K562 (cell line): ENCODE results near the gene TMEM167B. TPM values are rescaled to one million over a fixed set of nuclear protein-coding genes. Genes with fewer than 3 reads are reported as not detected.
A peak's percentile ranks its signal among the peaks of the same experiment; 100 is the strongest.

Source experiments
- ARHGAP35 ChIP-seq: fragments of 450-650 bp; IDR thresholded peaks from 2 replicates; pipeline ENCODE4 v1.6.1; 2018; ENCODE audit not compliant: partially characterized antibody
- GTF2A2 ChIP-seq: IDR thresholded peaks from 2 replicates; pipeline ENCODE4 v1.6.1; 2016; ENCODE audit warnings: mild to moderate bottlenecking, missing genetic modification characterization, missing compliant biosample characterization
- GTF2B ChIP-seq: IDR thresholded peaks from 2 replicates; pipeline ENCODE4 v1.6.1; 2011; ENCODE audit not compliant: insufficient read length; ENCODE audit errors: extremely low read depth
- HDAC1 ChIP-seq, 2 experiments: fragments of 450-650 bp; IDR thresholded peaks; 2 replicates each; pipeline ENCODE4 v1.6.1; 2016 to 2017; ENCODE audit warnings: inconsistent platforms in 1 of 2, mild to moderate bottlenecking in 1 of 2, moderate library complexity in 1 of 2
- HMGN3 ChIP-seq: IDR thresholded peaks from 2 replicates; pipeline ENCODE4 v1.6.1; 2011; ENCODE audit warnings: borderline replicate concordance, low read depth, mild to moderate bottlenecking, mixed read lengths, low read length; ENCODE audit not compliant: insufficient read length; ENCODE audit errors: extremely low read depth
- IFI16 ChIP-seq: fragments of 250-450 bp; sonication (Bioruptor Pico); IDR thresholded peaks from 2 replicates; pipeline ENCODE4 v2.1.2; 2022; ENCODE audit warnings: mild to moderate bottlenecking, inconsistent platforms
- JUND ChIP-seq, 2 experiments: IDR thresholded peaks; 2 replicates in 1 of 2; 3 replicates in 1 of 2; pipeline ENCODE4 v1.6.1; 2011; ENCODE audit warnings: borderline replicate concordance in 2 of 2, low read depth in 2 of 2, low read length in 2 of 2, improper control_type of control experiment in 1 of 2, missing biosample characterization in 1 of 2, missing genetic modification characterization in 1 of 2, missing genetic modification reagents in 1 of 2
- KLF6 ChIP-seq: fragments of 250-450 bp; sonication (Bioruptor Pico); IDR thresholded peaks from 2 replicates; pipeline ENCODE4 v1.4.0; 2020; ENCODE audit warnings: mild to moderate bottlenecking, moderate library complexity, borderline replicate concordance
- LARP7 ChIP-seq: fragments of 450-650 bp; IDR thresholded peaks from 2 replicates; pipeline ENCODE4 v1.6.1; 2016
- MITF ChIP-seq: IDR thresholded peaks from 2 replicates; pipeline ENCODE4 v1.6.1; 2014; ENCODE audit warnings: antibody characterized with exemption
- MTA1 ChIP-seq: fragments of 450-650 bp; IDR thresholded peaks from 2 replicates; pipeline ENCODE4 v1.6.1; 2017; ENCODE audit warnings: borderline replicate concordance
- MTF1 ChIP-seq: fragments of 250-450 bp; sonication (Bioruptor Pico); IDR thresholded peaks from 2 replicates; pipeline ENCODE4 v1.9.0; 2021; ENCODE audit warnings: moderate library complexity, mild to moderate bottlenecking, inconsistent platforms, borderline replicate concordance
- MYNN ChIP-seq, 2 experiments: sonication (generic); formaldehyde crosslinking in 1 of 2; IDR thresholded peaks; 2 replicates each; pipeline versions ENCODE4 v1.5.0 to v1.6.1; 2016 to 2020; ENCODE audit warnings: antibody characterized with exemption in 1 of 2, missing genetic modification reagents in 1 of 2
- NCOA2 ChIP-seq, 2 experiments: fragments of 450-650 bp; IDR thresholded peaks; 2 replicates each; pipeline ENCODE4 v1.6.1; 2018; ENCODE audit warnings: mild to moderate bottlenecking in 2 of 2, moderate library complexity in 1 of 2; ENCODE audit not compliant: partially characterized antibody in 2 of 2
- PCBP2 ChIP-seq: fragments of 200-400 bp; formaldehyde crosslinking; IDR thresholded peaks from 2 replicates; pipeline ENCODE4 v1.6.1; 2018; ENCODE audit warnings: low read length, low read depth, mild to moderate bottlenecking, moderate library complexity; ENCODE audit not compliant: poor library complexity, severe bottlenecking
- RCOR1 ChIP-seq, 2 experiments: IDR thresholded peaks; 2 replicates each; pipeline ENCODE4 v1.6.1; 2012; ENCODE audit warnings: low read depth in 2 of 2, low read length in 2 of 2, borderline replicate concordance in 1 of 2, improper control_type of control experiment in 1 of 2
- SMARCE1 ChIP-seq: fragments of 450-650 bp; IDR thresholded peaks from 2 replicates; pipeline ENCODE4 v1.7.1; 2016; ENCODE audit warnings: mild to moderate bottlenecking
- THAP7 ChIP-seq: fragments of 250-450 bp; sonication (Bioruptor Pico); IDR thresholded peaks from 2 replicates; pipeline ENCODE4 v1.5.0; 2021
- ZFPM2 ChIP-seq: fragments of 250-450 bp; sonication (Bioruptor Pico); IDR thresholded peaks from 2 replicates; pipeline ENCODE4 v1.5.1; 2022; ENCODE audit warnings: mild to moderate bottlenecking
- ZNF124 ChIP-seq: sonication (generic); formaldehyde crosslinking; IDR thresholded peaks from 2 replicates; pipeline ENCODE4 v1.8.1; 2022; ENCODE audit warnings: missing genetic modification reagents
- ZNF511 ChIP-seq: sonication (generic); formaldehyde crosslinking; IDR thresholded peaks from 2 replicates; pipeline ENCODE4 v1.8.0; 2022; ENCODE audit warnings: mild to moderate bottlenecking, missing genetic modification reagents
- ZNF561 ChIP-seq: fragments of 450-650 bp; formaldehyde crosslinking; conservative IDR thresholded peaks from 2 replicates; pipeline ENCODE4 v1.4.0; 2020; ENCODE audit warnings: mild to moderate bottlenecking, moderate library complexity
- ZNF644 ChIP-seq: fragments of 200-800 bp; sonication (Bioruptor generic); IDR thresholded peaks from 2 replicates; pipeline ENCODE4 v1.6.1; 2016; ENCODE audit warnings: low read depth, missing genetic modification characterization, missing compliant biosample characterization
- ZSCAN32 ChIP-seq: fragments of 450-650 bp; formaldehyde crosslinking; IDR thresholded peaks from 2 replicates; pipeline ENCODE4 v1.4.0; 2020; ENCODE audit warnings: mild to moderate bottlenecking, moderate library complexity
- polyA plus RNA-seq, 8 experiments: library from polyadenylated mRNA; depleted of rRNA in 4 of 8; stranded (reverse) in 5 of 8; unstranded in 3 of 8; fragments of >200 nt; fragmentation: Nextera tagmentation in 2 of 8; fragmentation: Illumina TruSeq in 1 of 8; extraction: Ambion mirVana in 2 of 8; extraction: Trizol in 1 of 8; gene quantifications; 2 replicates each; pipeline versions ENCODE4 v1.2.1 to v1.2.3, GENCODE V29; 2011 to 2014; ENCODE audit warnings: inconsistent platforms in 1 of 8, missing spikeins in 1 of 8
- total RNA-seq, 7 experiments: library from RNA; depleted of rRNA in 6 of 7; stranded (reverse); fragments of >200 nt in 6 of 7; fragmentation: Illumina TruSeq in 2 of 7; extraction: Trizol in 2 of 7; gene quantifications; 2 replicates each; pipeline versions ENCODE4 v1.2.1 to v1.2.3, GENCODE V29; 2011 to 2021; ENCODE audit warnings: low replicate concordance in 1 of 7

TMEM167B gene
- total and polyA plus RNA-seq, 9 of the 15 experiments (the other 6 are each of a cell fraction or from before 2014, with no cell fraction given), result 17.2 to 36.4 (median 32.2) TPM

GRCh38 chr1:109090196-109091077 is at the start of gene TMEM167B (continued):
- TF ChIP-seq MITF (no peak), ZNF561 (CRISPR knock-in tag) (no peak; the same call in 1 of the 2 replicates), RCOR1 (IDR thresholded peaks at IDR 0.05; ENCODE audit: borderline replicate concordance in 1 of 2, low read depth in 2 of 2, low read length in 2 of 2) (peak; percentile 32 to 81; a peak in 2 of 4 replicates), GTF2A2 (tag) (no peak; the same call in none of the 2 replicates), MYNN (IDR thresholded peaks at IDR 0.05) (peak; percentile 61; the same call in 1 of the 2 replicates), MYNN (CRISPR knock-in tag; IDR thresholded peaks at IDR 0.05) (no peak), IFI16 (no peak), ZNF644 (tag) (peak; percentile 42; the same call in 1 of the 2 replicates), HDAC1 (IDR thresholded peaks at IDR 0.05) (peak in 1 of 2 experiments; percentile 94; a peak in 2 of 4 replicates), SMARCE1 (no peak), JUND (IDR thresholded peaks at IDR 0.05; ENCODE audit: borderline replicate concordance, low read depth, low read length) (peak; percentile 91), JUND (tag; IDR thresholded peaks at IDR 0.05; ENCODE audit: borderline replicate concordance, low read depth, low read length) (peak; percentile 75; the same call in 2 of the 3 replicates), ARHGAP35 (no peak), ZNF511 (CRISPR knock-in tag) (peak; percentile 79), THAP7 (CRISPR knock-in tag) (no peak), KLF6 (CRISPR knock-in tag) (peak; percentile 40; the same call in 1 of the 2 replicates), MTA1 (peak; percentile 39; the same call in 1 of the 2 replicates), GTF2B (no peak), LARP7 (no peak), PCBP2 (no peak), ZNF124 (CRISPR knock-in tag) (no peak), ZSCAN32 (no peak; the same call in 1 of the 2 replicates), MTF1 (CRISPR knock-in tag) (no peak), HMGN3 (peak; percentile 63), ZFPM2 (CRISPR knock-in tag) (no peak), NCOA2 (IDR thresholded peaks at IDR 0.05; ENCODE audit: partially characterized antibody in 2 of 2) (no peak)
